ENCODE measurements around the gene KDM4B. TPM values are rescaled to one million over a fixed set of nuclear protein-coding genes. Genes with fewer than 3 reads are reported as not detected.

KDM4B gene
- total and polyA plus RNA-seq, 4 donors = 3.2 to 19.7 (median 12.9) TPM

- Histone ChIP-seq H3K4me1 (ENCODE audit: control insufficient read depth in 4 of 4, insufficient read depth in 4 of 4, low read length in 3 of 4) (no peaks in the 10 kb centered on the region), H3K9ac (ENCODE audit: low read depth in 1 of 2, low read length in 2 of 2) (no peak overlapping the region), H3K4me3 (ENCODE audit: low read depth in 1 of 3, low read length in 3 of 3) (no peak overlapping the region), H3K27me3 (ENCODE audit: control insufficient read depth in 4 of 4, insufficient read depth in 4 of 4, low read length in 3 of 4) (no peaks in the 10 kb centered on the region), H3K9me3 (ENCODE audit: control insufficient read depth in 4 of 4, low read length in 3 of 4) (no peaks in the 10 kb centered on the region), H3K27ac (ENCODE audit: low read depth in 1 of 2, low read length in 2 of 2) (no peak overlapping the region), H3K36me3 (ENCODE audit: control insufficient read depth in 4 of 4, insufficient read depth in 3 of 4, low read depth in 1 of 4, low read length in 3 of 4) (no peaks in the 10 kb centered on the region)
- WGBS = 90% methylated on average over 16 of the region's 16 CpGs
- TF ChIP-seq FOXA1 (IDR thresholded peaks at IDR 0.05) (no peak), REST (IDR thresholded peaks at IDR 0.05) (no peak), FOXA2 (IDR thresholded peaks at IDR 0.05) (no peak), HNF4G (IDR thresholded peaks at IDR 0.05) (no peak), HNF4A (conservative IDR thresholded peaks at IDR 0.05) (no peak), CTCF (IDR thresholded peaks at IDR 0.05; ENCODE audit: low read depth, low read length, missing input control) (no peak), RXRA (IDR thresholded peaks at IDR 0.05) (no peak), ZBTB33 (IDR thresholded peaks at IDR 0.05) (no peak), RAD21 (IDR thresholded peaks at IDR 0.05) (no peak), JUND (IDR thresholded peaks at IDR 0.05) (no peak)
- DNase-seq (ENCODE audit: low spot score) = no peak
Observed at GRCh38 chr19:5179256-5179655, 210.3 kb downstream of the KDM4B start.

- Histone ChIP-seq H3K27ac (ENCODE audit: low read depth in 1 of 2, low read length in 2 of 2) (no peak overlapping the region), H3K9me3 (ENCODE audit: control insufficient read depth in 4 of 4, low read length in 3 of 4) (no peaks in the 10 kb centered on the region), H3K4me1 (ENCODE audit: control insufficient read depth in 4 of 4, insufficient read depth in 4 of 4, low read length in 3 of 4) (no peaks in the 10 kb centered on the region), H3K36me3 (ENCODE audit: control insufficient read depth in 4 of 4, insufficient read depth in 3 of 4, low read depth in 1 of 4, low read length in 3 of 4) (no peaks in the 10 kb centered on the region), H3K4me3 (ENCODE audit: low read depth in 1 of 3, low read length in 3 of 3) (no peak overlapping the region), H3K9ac (ENCODE audit: low read depth in 1 of 2, low read length in 2 of 2) (no peak overlapping the region), H3K27me3 (ENCODE audit: control insufficient read depth in 4 of 4, insufficient read depth in 4 of 4, low read length in 3 of 4) (no peaks in the 10 kb centered on the region)
- TF ChIP-seq RXRA (IDR thresholded peaks at IDR 0.05) = no peak
- no peak for TF ChIP-seq MAX (IDR thresholded peaks at IDR 0.05)
- no peak for TF ChIP-seq JUND (IDR thresholded peaks at IDR 0.05)
- TF ChIP-seq FOXA2 (IDR thresholded peaks at IDR 0.05) = no peak
- 96% methylated on average over 2 of the region's 2 CpGs for WGBS
- DNase-seq (ENCODE audit: low spot score) = no peak
Observed at GRCh38 chr19:5181329-5181728, 212.4 kb downstream of the KDM4B start.
